H9 (cell line): ENCODE measurements around the gene BHLHE23. TPM values are rescaled to one million over a fixed set of nuclear protein-coding genes. Genes with fewer than 3 reads are reported as not detected.

ENCODE experiments used
- DNase-seq: peaks from one replicate; pipeline ENCODE4 v3.0.0-alpha.2; 2017
- H2AFZ ChIP-seq: one replicate; pipeline ENCODE4 v1.6.1; 2013; ENCODE audit warnings: mild to moderate bottlenecking, low read length, control low read depth, moderate library complexity
- H2AK5ac ChIP-seq: 2 replicates; pipeline ENCODE4 v1.6.1; 2013; ENCODE audit warnings: low read length, control low read depth, mixed read lengths; ENCODE audit not compliant: insufficient read length
- H2BK120ac ChIP-seq: one replicate; pipeline ENCODE4 v1.6.1; 2013; ENCODE audit warnings: low read depth, mild to moderate bottlenecking, low read length, control low read depth, inconsistent platforms; ENCODE audit not compliant: poor library complexity, severe bottlenecking
- H2BK12ac ChIP-seq: 2 replicates; pipeline ENCODE4 v1.6.1; 2013; ENCODE audit warnings: low read length, control low read depth, mixed read lengths, low read depth; ENCODE audit not compliant: insufficient read length
- H2BK15ac ChIP-seq: 2 replicates; pipeline ENCODE4 v1.6.1; 2013; ENCODE audit warnings: low read depth, low read length, control low read depth
- H2BK20ac ChIP-seq: one replicate; pipeline ENCODE4 v1.6.1; 2013; ENCODE audit warnings: low read depth, mild to moderate bottlenecking, low read length, control low read depth, inconsistent platforms; ENCODE audit not compliant: poor library complexity, severe bottlenecking
- H2BK5ac ChIP-seq: 2 replicates; pipeline ENCODE4 v1.6.1; 2013; ENCODE audit warnings: low read length, control low read depth, mixed read lengths; ENCODE audit not compliant: insufficient read length
- H3K14ac ChIP-seq: 2 replicates; pipeline ENCODE4 v1.6.1; 2013; ENCODE audit warnings: low read length, control low read depth; ENCODE audit not compliant: insufficient read depth
- H3K18ac ChIP-seq: 2 replicates; pipeline ENCODE4 v1.6.1; 2013; ENCODE audit warnings: low read depth, mild to moderate bottlenecking, mixed read lengths, low read length, control low read depth; ENCODE audit not compliant: insufficient read length
- H3K23ac ChIP-seq: 2 replicates; pipeline ENCODE4 v1.6.1; 2013; ENCODE audit warnings: low read length, control low read depth, mixed read lengths, low read depth; ENCODE audit not compliant: insufficient read length
- H3K23me2 ChIP-seq: 2 replicates; pipeline ENCODE4 v1.6.1; 2013; ENCODE audit warnings: low read depth, mild to moderate bottlenecking, mixed read lengths, low read length, control low read depth; ENCODE audit not compliant: insufficient read length, poor library complexity, severe bottlenecking
- H3K27ac ChIP-seq: 2 replicates; pipeline ENCODE4 v1.5.1; 2013; ENCODE audit warnings: low read length, control low read depth, mixed read lengths, low read depth; ENCODE audit not compliant: insufficient read length
- H3K27me3 ChIP-seq: 2 replicates; pipeline ENCODE4 v1.6.1; 2013; ENCODE audit warnings: low read length, control low read depth, inconsistent platforms; ENCODE audit not compliant: insufficient read depth
- H3K4ac ChIP-seq: 2 replicates; pipeline ENCODE4 v1.6.1; 2013; ENCODE audit warnings: low read depth, mild to moderate bottlenecking, control low read depth, inconsistent platforms, low read length, moderate library complexity
- H3K4me1 ChIP-seq: 2 replicates; pipeline ENCODE4 v1.6.1; 2013; ENCODE audit warnings: low read length, control low read depth, inconsistent platforms; ENCODE audit not compliant: insufficient read depth
- H3K4me2 ChIP-seq: 2 replicates; pipeline ENCODE4 v1.6.1; 2013; ENCODE audit warnings: low read length, control low read depth, mixed read lengths; ENCODE audit not compliant: insufficient read length, insufficient read depth
- H3K56ac ChIP-seq: 2 replicates; pipeline ENCODE4 v1.6.1; 2013; ENCODE audit warnings: low read depth, mild to moderate bottlenecking, mixed read lengths, low read length, control low read depth; ENCODE audit not compliant: insufficient read length
- H3K79me1 ChIP-seq: 2 replicates; pipeline ENCODE4 v1.6.1; 2013; ENCODE audit warnings: low read depth, mild to moderate bottlenecking, moderate library complexity, low read length, control low read depth, inconsistent platforms; ENCODE audit not compliant: insufficient read depth, poor library complexity, severe bottlenecking
- H3K79me2 ChIP-seq: 2 replicates; pipeline ENCODE4 v1.6.1; 2013; ENCODE audit warnings: low read length, control low read depth, inconsistent platforms; ENCODE audit not compliant: insufficient read depth
- H3K9ac ChIP-seq: 2 replicates; pipeline ENCODE4 v1.6.1; 2013; ENCODE audit warnings: low read length, control low read depth, mixed read lengths; ENCODE audit not compliant: insufficient read length; ENCODE audit errors: extremely low read depth
- H3K9me3 ChIP-seq: one replicate; pipeline ENCODE4 v1.6.1; 2013; ENCODE audit warnings: low read depth, low read length, inconsistent platforms; ENCODE audit not compliant: control insufficient read depth
- H3T11ph ChIP-seq: one replicate; pipeline ENCODE4 v1.6.1; 2013; ENCODE audit warnings: mild to moderate bottlenecking, low read length, control low read depth, inconsistent platforms
- H4K20me1 ChIP-seq: one replicate; pipeline ENCODE4 v1.6.1; 2013; ENCODE audit not compliant: control insufficient read depth, insufficient read length, insufficient read depth
- H4K5ac ChIP-seq: 2 replicates; pipeline ENCODE4 v1.6.1; 2013; ENCODE audit warnings: low read depth, mild to moderate bottlenecking, mixed read lengths, low read length, control low read depth; ENCODE audit not compliant: insufficient read length
- H4K8ac ChIP-seq: replicated peaks from 2 replicates; pipeline ENCODE4 v1.6.1; 2013; ENCODE audit warnings: low read length, control low read depth, mixed read lengths, low read depth; ENCODE audit not compliant: insufficient read length
- H4K91ac ChIP-seq: 2 replicates; pipeline ENCODE4 v1.6.1; 2013; ENCODE audit warnings: low read depth, mild to moderate bottlenecking, moderate library complexity, mixed read lengths, low read length, control low read depth; ENCODE audit not compliant: insufficient read length
- H3K27ac Mint-ChIP-seq, 3 experiments: 2 replicates in 2 of 3; 3 replicates in 1 of 3; pipeline ENCODE4 v1.8.0; 2020 to 2021; ENCODE audit warnings: mixed read lengths in 3 of 3, mild to moderate bottlenecking in 1 of 3, moderate library complexity in 1 of 3
- H3K27me3 Mint-ChIP-seq: 2 replicates; pipeline ENCODE4 v1.8.0; 2021; ENCODE audit warnings: low read depth, mild to moderate bottlenecking, moderate library complexity, mixed read lengths
- H3K36me3 Mint-ChIP-seq, 3 experiments: 2 replicates in 2 of 3; 3 replicates in 1 of 3; pipeline ENCODE4 v1.8.0; 2020 to 2021; ENCODE audit warnings: low read depth in 3 of 3, mixed read lengths in 3 of 3; ENCODE audit not compliant: insufficient read depth in 1 of 3
- H3K4me1 Mint-ChIP-seq, 2 experiments: 2 replicates each; pipeline ENCODE4 v1.8.0; 2020; ENCODE audit warnings: mixed read lengths in 2 of 2
- H3K4me3 Mint-ChIP-seq, 2 experiments: 2 replicates in 1 of 2; 3 replicates in 1 of 2; pipeline ENCODE4 v1.8.0; 2020 to 2021; ENCODE audit warnings: mild to moderate bottlenecking in 2 of 2, mixed read lengths in 2 of 2, moderate library complexity in 1 of 2
- H3K9me3 Mint-ChIP-seq, 2 experiments: 2 replicates in 1 of 2; 3 replicates in 1 of 2; pipeline ENCODE4 v1.8.0; 2020; ENCODE audit warnings: mild to moderate bottlenecking in 2 of 2, mixed read lengths in 2 of 2, moderate library complexity in 1 of 2
- WGBS: extraction: QIAGEN DNeasy Blood & Tissue Kit; methylation state at CpG from one replicate; pipeline ENCODE4 v1.1.7; 2013; ENCODE audit warnings: missing lambda C conversion rate, low lambda C conversion rate, mixed read lengths; ENCODE audit not compliant: insufficient read length; ENCODE audit errors: extremely low coverage; 5-methylcytosine and 5-hydroxymethylcytosine counted together
- total RNA-seq: library from RNA; stranded (reverse); gene quantifications from 2 replicates; pipeline ENCODE4 v1.2.1, GENCODE V29; 2021
- TF ChIP-seq, protein P1 (sequence below): fragments of 200-600 bp; sonication (generic); conservative IDR thresholded peaks from 3 replicates; pipeline ENCODE4 v1.8.0; 2021; ENCODE audit warnings: antibody characterized with exemption, mild to moderate bottlenecking

BHLHE23 gene
- total RNA-seq, 1 experiment from 2014 or later, result 0.35 TPM

DNA sequence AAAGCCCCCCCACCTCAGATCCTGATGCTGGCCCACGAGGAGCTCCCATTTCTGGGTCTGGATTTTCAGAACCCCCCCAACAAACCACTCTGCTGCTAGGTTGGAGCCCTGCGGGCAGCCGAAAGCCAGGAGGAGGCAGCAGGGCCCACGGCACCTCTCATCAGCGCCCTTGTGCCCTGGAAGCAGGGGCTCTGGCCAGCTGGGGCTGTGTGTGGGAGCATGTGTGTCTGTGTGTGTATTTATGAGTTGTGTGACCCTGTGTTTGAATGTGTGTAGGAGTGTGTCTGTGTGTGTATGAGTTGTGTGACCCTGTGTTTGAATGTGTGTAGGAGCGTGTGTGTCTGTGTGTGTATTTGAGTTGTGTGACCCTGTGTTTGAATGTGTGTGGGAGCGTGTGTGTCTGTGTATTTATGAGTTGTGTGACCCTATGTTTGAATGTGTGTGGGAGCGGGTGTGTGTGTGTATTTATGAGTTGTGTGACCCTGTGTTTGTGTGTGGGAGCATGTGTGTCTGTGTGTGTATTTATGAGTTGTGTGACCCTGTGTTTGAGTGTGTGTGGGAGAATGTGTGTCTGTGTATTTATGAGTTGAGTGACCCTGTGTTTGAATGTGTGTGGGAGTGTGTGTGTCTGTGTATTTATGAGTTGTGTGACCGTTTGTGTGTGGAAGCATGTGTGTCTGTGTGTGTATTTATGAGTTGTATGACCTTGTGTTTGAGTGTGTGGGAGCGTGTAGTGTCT lies 35.4 kb downstream of the BHLHE23 start:
- no peak overlapping the region for H2AK5ac ChIP-seq
- no peak for DNase-seq
- no peak overlapping the region for H2AFZ ChIP-seq
- peaks cover 3% of the 10 kb centered on the region for H3K23me2 ChIP-seq
- H4K20me1 ChIP-seq, result no peaks in the 10 kb centered on the region
- H3K79me2 ChIP-seq, result no peaks in the 10 kb centered on the region
- H3K27me3 Mint-ChIP-seq, result peaks cover 53% of the 10 kb centered on the region
- no peak overlapping the region for H3K4ac ChIP-seq
- no peaks in the 10 kb centered on the region for H3K9me3 ChIP-seq
- TF ChIP-seq, protein P1, sequence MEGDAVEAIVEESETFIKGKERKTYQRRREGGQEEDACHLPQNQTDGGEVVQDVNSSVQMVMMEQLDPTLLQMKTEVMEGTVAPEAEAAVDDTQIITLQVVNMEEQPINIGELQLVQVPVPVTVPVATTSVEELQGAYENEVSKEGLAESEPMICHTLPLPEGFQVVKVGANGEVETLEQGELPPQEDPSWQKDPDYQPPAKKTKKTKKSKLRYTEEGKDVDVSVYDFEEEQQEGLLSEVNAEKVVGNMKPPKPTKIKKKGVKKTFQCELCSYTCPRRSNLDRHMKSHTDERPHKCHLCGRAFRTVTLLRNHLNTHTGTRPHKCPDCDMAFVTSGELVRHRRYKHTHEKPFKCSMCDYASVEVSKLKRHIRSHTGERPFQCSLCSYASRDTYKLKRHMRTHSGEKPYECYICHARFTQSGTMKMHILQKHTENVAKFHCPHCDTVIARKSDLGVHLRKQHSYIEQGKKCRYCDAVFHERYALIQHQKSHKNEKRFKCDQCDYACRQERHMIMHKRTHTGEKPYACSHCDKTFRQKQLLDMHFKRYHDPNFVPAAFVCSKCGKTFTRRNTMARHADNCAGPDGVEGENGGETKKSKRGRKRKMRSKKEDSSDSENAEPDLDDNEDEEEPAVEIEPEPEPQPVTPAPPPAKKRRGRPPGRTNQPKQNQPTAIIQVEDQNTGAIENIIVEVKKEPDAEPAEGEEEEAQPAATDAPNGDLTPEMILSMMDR, result no peak
- no peak overlapping the region for H2BK12ac ChIP-seq
- no peak overlapping the region for H3T11ph ChIP-seq
- no peak overlapping the region for H3K23ac ChIP-seq
- peaks cover 6% of the 10 kb centered on the region for H3K4me1 ChIP-seq
- no peak overlapping the region for H3K4me2 ChIP-seq
- no peak overlapping the region; a peak in 1 of 7 replicates for H3K27ac Mint-ChIP-seq
- H2BK15ac ChIP-seq, result no peak overlapping the region
- H3K27ac ChIP-seq, result no peak overlapping the region
- peaks cover 7% of the 10 kb centered on the region; the same call in 1 of the 2 replicates for H3K27me3 ChIP-seq
- peaks cover 0 to 3% (median 0%) of the 10 kb centered on the region in 3 experiments; a peak in 1 of 7 replicates for H3K36me3 Mint-ChIP-seq
- H3K18ac ChIP-seq, result no peak overlapping the region
- H2BK5ac ChIP-seq, result no peak overlapping the region
- H4K5ac ChIP-seq, result no peak overlapping the region
- H3K9me3 Mint-ChIP-seq, result peaks cover 3% of the 10 kb centered on the region in 2 experiments; a peak in 2 of 5 replicates
- H3K56ac ChIP-seq, result no peak overlapping the region
- no peak overlapping the region for H2BK20ac ChIP-seq
- H3K79me1 ChIP-seq, result no peaks in the 10 kb centered on the region
- peak overlapping the region in 1 of 2 experiments; percentile 52; a peak in 2 of 5 replicates for H3K4me3 Mint-ChIP-seq
- H3K14ac ChIP-seq, result no peak overlapping the region
- WGBS, result no CpG with 5 or more reads among the region's 10 CpGs
- H3K4me1 Mint-ChIP-seq, result peaks cover 26 to 27% of the 10 kb centered on the region in 2 experiments
- H4K91ac ChIP-seq, result no peak overlapping the region
- no peak overlapping the region for H2BK120ac ChIP-seq
- no peak overlapping the region for H3K9ac ChIP-seq
- H4K8ac ChIP-seq, result no peak overlapping the region
